ENCODE results near the gene RALGAPA2. TPM values are rescaled to one million over a fixed set of nuclear protein-coding genes. Genes with fewer than 3 reads are reported as not detected.

The RALGAPA2 gene
- total RNA-seq, 4 donors from 2014 or later: 35.1 to 109 (median 59.6) TPM

- no peak for ATAC-seq (ENCODE audit: low FRiP score)
These were observed 104.4 kb downstream of the RALGAPA2 start for GRCh38 chr20:20608041-20608440.

DNA sequence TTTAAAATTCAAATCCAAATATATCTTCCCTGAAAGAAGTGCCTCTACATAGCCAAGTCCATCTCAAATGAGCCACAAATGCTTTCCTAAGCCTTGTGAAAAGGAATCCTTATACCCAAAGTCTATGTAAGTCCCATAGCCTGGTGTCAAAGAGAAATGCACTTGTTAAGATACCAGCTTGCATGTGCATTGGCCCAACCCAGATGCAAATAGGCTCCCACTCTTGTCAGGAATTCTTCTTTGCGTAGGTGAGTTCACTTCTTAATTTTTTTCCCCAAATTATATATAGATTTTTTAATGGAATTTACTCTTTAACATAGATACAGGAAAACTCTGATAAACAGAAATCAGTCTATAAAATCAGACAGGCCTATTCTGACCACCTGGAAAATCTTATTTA, 105.6 kb downstream of the RALGAPA2 start:
- ATAC-seq (ENCODE audit: low FRiP score): no peak
- TF ChIP-seq CTCF (IDR thresholded peaks at IDR 0.05): no peak
- no peak for DNase-seq (ENCODE audit: low spot score)

More at GRCh38 chr20:20608041-20608440, 104.4 kb downstream of the RALGAPA2 start:
- DNase-seq (ENCODE audit: low spot score): no peak
- TF ChIP-seq CTCF (IDR thresholded peaks at IDR 0.05): no peak

DNA sequence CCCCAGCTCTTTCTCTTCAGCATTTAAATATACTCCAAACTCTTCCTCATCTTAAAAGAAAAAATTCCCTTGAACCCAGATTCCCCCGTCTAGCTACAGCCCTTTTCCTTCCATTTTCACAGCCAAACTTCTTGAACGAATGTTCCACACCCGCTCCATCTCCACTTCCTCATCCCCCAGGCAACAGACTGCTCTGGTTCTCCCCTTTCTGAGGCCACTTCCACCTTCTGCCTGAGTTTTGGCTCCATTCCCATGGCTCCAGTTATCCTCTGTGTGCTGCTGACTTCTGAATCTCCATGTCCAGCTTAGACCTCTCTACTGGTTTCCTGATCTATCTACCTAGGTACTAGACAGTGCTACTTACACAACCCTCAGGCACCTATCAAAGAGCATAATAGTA, 106.4 kb downstream of the RALGAPA2 start:
- DNase-seq (ENCODE audit: low spot score): no peak
- no peak for TF ChIP-seq CTCF (IDR thresholded peaks at IDR 0.05)
- ATAC-seq (ENCODE audit: low FRiP score): no peak

DNA sequence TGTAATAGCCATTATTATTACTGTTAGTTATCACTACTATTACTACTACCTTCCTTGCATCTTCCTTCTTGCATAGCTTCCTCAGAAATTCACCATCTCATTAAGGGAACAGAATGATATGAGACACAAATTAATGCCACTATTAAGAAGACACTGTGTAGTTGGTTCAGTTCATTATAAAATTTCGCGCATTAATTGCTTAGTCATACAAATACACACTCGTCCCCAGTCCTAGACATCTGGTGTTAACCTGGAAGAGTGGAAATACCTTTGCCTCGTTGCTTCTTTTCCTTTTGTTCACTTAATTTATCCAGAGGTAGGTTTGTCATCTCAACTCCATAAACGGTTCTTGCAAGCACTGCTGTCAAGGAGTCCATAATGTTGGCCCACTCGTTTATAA, 107.5 kb downstream of the RALGAPA2 start:
- DNase-seq (ENCODE audit: low spot score): no peak
- no peak for ATAC-seq (ENCODE audit: low FRiP score)
- no peak for TF ChIP-seq CTCF (IDR thresholded peaks at IDR 0.05)

- TF ChIP-seq CTCF (IDR thresholded peaks at IDR 0.05): no peak
- DNase-seq (ENCODE audit: low spot score): no peak
- ATAC-seq (ENCODE audit: low FRiP score): no peak
These were observed 108.1 kb downstream of the RALGAPA2 start for GRCh38 chr20:20604357-20604756.

- DNase-seq (ENCODE audit: low spot score) (no peak), ATAC-seq (ENCODE audit: low FRiP score) (no peak)
- TF ChIP-seq CTCF (IDR thresholded peaks at IDR 0.05): no peak
These were observed 109.0 kb downstream of the RALGAPA2 start for GRCh38 chr20:20603339-20603990.

- ATAC-seq (ENCODE audit: low FRiP score) (no peak), DNase-seq (ENCODE audit: low spot score) (no peak)
- no peak for TF ChIP-seq CTCF (IDR thresholded peaks at IDR 0.05)
These were observed 114.5 kb downstream of the RALGAPA2 start for GRCh38 chr20:20597966-20598365.
